KMS-11 (cell line): ENCODE data around the gene INPP5A.
"Not testable (repeated sequence)": the region's sequence is repeated elsewhere in the genome, so short reads cannot be mapped to it uniquely, and the experiment has no call there.

Experiments
- H2AFZ ChIP-seq: fragments of 200-600 bp; sonication (generic); 2 replicates; pipeline ENCODE4 v1.6.1; 2016; ENCODE audit warnings: antibody characterized with exemption, mixed run types, low read depth
- H3K27ac ChIP-seq: fragments of 200-600 bp; sonication (generic); 2 replicates; pipeline ENCODE4 v1.6.1; 2016; ENCODE audit warnings: mild to moderate bottlenecking, mixed run types
- H3K27me3 ChIP-seq: fragments of 200-600 bp; sonication (generic); 2 replicates; pipeline ENCODE4 v1.6.1; 2017; ENCODE audit warnings: mild to moderate bottlenecking, low read depth, mixed run types, moderate library complexity; ENCODE audit not compliant: insufficient read depth
- H3K36me3 ChIP-seq: fragments of 200-600 bp; sonication (generic); 2 replicates; pipeline ENCODE4 v1.6.1; 2017; ENCODE audit warnings: mild to moderate bottlenecking, mixed run types; ENCODE audit not compliant: insufficient read depth
- H3K4me1 ChIP-seq: fragments of 200-600 bp; sonication (generic); 2 replicates; pipeline ENCODE4 v1.6.1; 2016; ENCODE audit warnings: mild to moderate bottlenecking, low read depth, mixed run types; ENCODE audit not compliant: poor library complexity, severe bottlenecking
- H3K4me2 ChIP-seq: fragments of 200-600 bp; sonication (generic); 2 replicates; pipeline ENCODE4 v1.7.0; 2016; ENCODE audit warnings: mild to moderate bottlenecking, mixed run types
- H3K4me3 ChIP-seq: fragments of 200-600 bp; sonication (generic); IDR thresholded peaks from 2 replicates; pipeline ENCODE4 v1.6.1; 2017; ENCODE audit warnings: low read depth, low read length, mixed read lengths; ENCODE audit not compliant: insufficient read depth
- H3K79me2 ChIP-seq: fragments of 200-600 bp; sonication (generic); 2 replicates; pipeline ENCODE4 v1.6.1; 2016; ENCODE audit warnings: low read depth, mixed run types; ENCODE audit not compliant: insufficient read depth
- H3K9ac ChIP-seq: fragments of 200-600 bp; sonication (generic); 2 replicates; pipeline ENCODE4 v1.6.1; 2016; ENCODE audit warnings: mild to moderate bottlenecking, mixed run types
- H4K20me1 ChIP-seq: fragments of 200-600 bp; sonication (generic); 2 replicates; pipeline ENCODE4 v1.6.1; 2016; ENCODE audit warnings: mild to moderate bottlenecking, mixed run types; ENCODE audit not compliant: insufficient read depth
- TF ChIP-seq, protein P1 (sequence below): fragments of 200-600 bp; sonication (generic); conservative IDR thresholded peaks from 2 replicates; pipeline ENCODE4 v1.6.1; 2017; ENCODE audit warnings: low read depth, mild to moderate bottlenecking, antibody characterized with exemption, low read length, moderate library complexity, mixed read lengths

Gene INPP5A

DNA sequence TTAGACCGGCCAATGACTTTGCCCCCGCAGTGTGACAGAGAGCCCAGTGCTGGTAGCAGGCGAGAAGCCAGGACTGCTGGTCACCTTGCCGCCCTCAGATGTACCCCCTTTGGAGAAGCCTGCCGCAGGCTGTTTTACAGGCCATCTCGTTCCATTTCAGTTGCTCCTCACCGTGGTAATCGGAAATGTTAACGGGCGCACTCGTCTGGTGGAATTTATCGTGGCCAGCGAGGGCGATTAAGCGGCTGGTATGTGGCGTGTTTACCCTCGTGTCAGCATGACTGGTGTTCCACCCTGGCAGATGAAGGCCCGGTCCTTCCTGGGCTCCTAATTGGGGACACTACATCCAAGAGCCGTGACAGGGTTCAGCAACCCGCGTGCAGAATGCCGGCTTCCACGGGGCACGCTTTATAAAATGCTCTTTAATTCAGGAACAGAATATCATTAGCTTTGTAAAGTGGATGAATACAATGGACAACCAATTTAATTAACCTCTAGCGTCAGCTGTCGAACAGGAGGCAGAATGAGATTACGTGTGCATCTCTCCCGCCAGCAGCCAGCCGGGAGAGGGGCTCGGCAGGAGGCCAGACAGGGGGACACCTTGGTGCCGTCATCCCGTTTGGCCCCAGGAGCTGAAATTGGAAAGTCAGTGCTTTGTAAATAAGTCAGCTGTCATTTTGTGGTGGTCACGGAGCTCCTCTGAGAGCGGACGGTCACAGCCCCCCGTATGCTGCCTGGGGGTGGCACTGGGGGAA lies 140.1 kb downstream of the INPP5A start:
- Histone ChIP-seq H3K4me2 (no peak overlapping the region), H3K9ac (no peak overlapping the region), H3K4me3 (no peak overlapping the region), H3K4me1 (no peaks in the 10 kb centered on the region), H2AFZ (no peak overlapping the region), H3K27ac (no peak overlapping the region), H3K27me3 (no peaks in the 10 kb centered on the region), H3K36me3 (no peaks in the 10 kb centered on the region), H3K79me2 (no peaks in the 10 kb centered on the region), H4K20me1 (no peaks in the 10 kb centered on the region)
- TF ChIP-seq, protein P1, sequence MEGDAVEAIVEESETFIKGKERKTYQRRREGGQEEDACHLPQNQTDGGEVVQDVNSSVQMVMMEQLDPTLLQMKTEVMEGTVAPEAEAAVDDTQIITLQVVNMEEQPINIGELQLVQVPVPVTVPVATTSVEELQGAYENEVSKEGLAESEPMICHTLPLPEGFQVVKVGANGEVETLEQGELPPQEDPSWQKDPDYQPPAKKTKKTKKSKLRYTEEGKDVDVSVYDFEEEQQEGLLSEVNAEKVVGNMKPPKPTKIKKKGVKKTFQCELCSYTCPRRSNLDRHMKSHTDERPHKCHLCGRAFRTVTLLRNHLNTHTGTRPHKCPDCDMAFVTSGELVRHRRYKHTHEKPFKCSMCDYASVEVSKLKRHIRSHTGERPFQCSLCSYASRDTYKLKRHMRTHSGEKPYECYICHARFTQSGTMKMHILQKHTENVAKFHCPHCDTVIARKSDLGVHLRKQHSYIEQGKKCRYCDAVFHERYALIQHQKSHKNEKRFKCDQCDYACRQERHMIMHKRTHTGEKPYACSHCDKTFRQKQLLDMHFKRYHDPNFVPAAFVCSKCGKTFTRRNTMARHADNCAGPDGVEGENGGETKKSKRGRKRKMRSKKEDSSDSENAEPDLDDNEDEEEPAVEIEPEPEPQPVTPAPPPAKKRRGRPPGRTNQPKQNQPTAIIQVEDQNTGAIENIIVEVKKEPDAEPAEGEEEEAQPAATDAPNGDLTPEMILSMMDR, result no peak

DNA sequence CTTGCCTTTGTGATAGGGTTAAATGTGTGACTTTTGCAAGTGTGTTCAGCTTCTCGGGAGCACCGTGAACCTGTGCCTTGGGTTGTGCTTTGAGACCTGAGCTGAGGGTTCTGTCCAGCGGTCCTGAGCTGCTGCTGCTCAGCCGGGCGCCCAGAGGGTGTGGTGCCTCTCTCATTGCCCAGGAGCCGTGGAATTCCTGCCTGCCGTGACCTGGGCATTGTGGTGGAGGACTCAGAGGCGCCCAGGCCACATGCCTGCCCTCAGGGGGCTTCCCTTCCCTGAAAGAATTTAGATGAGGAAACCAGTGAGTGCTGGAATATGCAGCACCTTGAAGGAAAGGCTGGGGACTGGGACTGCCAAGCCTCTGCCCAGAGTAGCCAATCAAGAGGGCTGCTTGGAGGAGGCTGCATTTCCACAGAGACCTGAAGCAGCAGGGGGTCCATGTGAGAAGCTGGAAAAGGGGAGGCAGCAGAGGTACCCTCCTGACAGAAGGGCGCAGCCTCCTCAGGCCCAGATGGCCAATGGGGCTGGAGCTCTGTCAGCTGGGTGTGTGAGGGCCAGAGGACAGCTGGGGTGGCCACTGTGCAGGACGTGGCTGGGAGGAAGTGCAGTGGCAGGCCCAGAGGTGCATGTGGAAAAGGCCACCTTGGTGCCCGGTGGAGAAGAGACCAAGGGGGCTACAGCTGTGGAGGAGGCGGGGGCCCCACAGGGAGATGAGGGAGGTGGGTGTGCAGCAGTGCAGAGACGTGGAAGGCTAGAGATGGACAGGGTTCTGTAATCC lies 141.0 kb downstream of the INPP5A start:
- Histone ChIP-seq H3K27me3 (no peaks in the 10 kb centered on the region), H3K9ac (no peak overlapping the region), H3K79me2 (no peaks in the 10 kb centered on the region), H3K27ac (no peak overlapping the region), H4K20me1 (no peaks in the 10 kb centered on the region), H3K4me1 (no peaks in the 10 kb centered on the region), H3K4me2 (no peak overlapping the region), H3K36me3 (no peaks in the 10 kb centered on the region), H3K4me3 (no peak overlapping the region), H2AFZ (no peak overlapping the region)
- TF ChIP-seq, protein P1, result no peak

DNA sequence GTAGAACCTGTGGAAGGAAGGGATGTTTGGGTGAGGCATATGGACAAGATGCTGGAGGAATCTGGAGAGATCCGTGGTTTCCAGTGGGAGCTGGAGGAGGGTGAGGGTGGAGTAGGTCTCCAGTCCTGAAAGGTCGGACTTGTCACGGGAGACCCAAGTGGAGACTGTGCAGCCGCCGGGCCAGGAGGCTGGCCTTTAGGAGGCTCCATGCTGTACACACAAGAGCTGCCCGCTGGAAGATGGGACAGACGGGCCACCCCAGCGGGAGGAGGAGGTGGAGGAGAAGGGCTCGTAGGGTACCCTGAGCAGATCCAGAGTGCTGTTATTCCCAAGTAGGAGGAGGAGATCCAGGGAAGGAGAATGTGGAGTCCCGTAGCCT lies 141.6 kb downstream of the INPP5A start:
- Histone ChIP-seq H3K4me1 (no peaks in the 10 kb centered on the region), H3K9ac (no peak overlapping the region), H3K36me3 (no peaks in the 10 kb centered on the region), H3K4me2 (no peak overlapping the region), H3K79me2 (no peaks in the 10 kb centered on the region), H3K27me3 (no peaks in the 10 kb centered on the region), H3K4me3 (no peak overlapping the region), H3K27ac (no peak overlapping the region), H4K20me1 (no peaks in the 10 kb centered on the region), H2AFZ (no peak overlapping the region)
- TF ChIP-seq, protein P1, result no peak

DNA sequence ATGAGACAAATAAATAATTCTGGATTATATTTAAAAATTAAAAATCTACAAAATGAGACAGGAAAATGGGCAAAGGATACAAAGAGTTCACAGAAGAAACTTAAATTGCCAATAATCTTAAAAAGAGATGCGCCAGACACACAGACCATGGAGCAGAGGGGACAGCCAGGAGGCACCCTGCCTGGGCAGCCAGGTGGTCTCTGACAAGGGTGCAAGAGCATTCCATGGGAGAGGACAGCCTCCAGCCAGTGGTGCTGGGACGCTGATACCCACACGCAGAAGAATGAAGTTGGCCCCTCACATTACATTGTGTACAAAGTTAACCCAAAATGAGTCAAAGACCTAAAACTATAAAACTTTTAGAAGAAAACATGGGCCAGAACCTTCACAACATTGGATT lies 142.1 kb downstream of the INPP5A start:
- no peaks in the 10 kb centered on the region for H3K27me3 ChIP-seq
- no peak overlapping the region for H2AFZ ChIP-seq
- H3K9ac ChIP-seq, result no peak overlapping the region
- no peak overlapping the region for H3K4me2 ChIP-seq
- no peaks in the 10 kb centered on the region for H3K36me3 ChIP-seq
- no peaks in the 10 kb centered on the region for H4K20me1 ChIP-seq
- H3K27ac ChIP-seq, result no peak overlapping the region
- H3K4me3 ChIP-seq, result no peak overlapping the region
- TF ChIP-seq, protein P1, result no peak
- H3K79me2 ChIP-seq, result no peaks in the 10 kb centered on the region
- H3K4me1 ChIP-seq, result no peaks in the 10 kb centered on the region

DNA sequence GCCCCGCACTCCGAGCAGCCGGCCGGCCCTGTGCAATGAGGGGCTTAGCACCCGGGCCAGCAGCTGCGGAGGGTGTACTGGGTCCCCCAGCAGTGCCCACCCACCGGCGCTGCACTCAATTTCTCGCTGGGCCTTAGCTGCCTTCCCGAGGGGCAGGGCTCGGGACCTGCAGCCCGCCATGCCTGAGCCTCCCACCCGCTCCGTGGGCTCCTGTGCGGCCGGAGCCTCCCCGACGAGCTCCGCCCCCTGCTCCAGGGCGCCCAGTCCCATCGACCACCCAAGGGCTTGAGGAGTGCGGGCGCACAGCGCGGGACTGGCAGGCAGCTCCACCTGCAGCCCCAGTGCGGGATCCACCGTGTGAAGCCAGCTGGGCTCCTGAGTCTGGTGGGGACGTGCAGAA lies 143.2 kb downstream of the INPP5A start:
- not testable (repeated sequence) for H3K4me2 ChIP-seq, H3K4me3 ChIP-seq, H3K27ac ChIP-seq, H3K27me3 ChIP-seq, H3K79me2 ChIP-seq, H3K9ac ChIP-seq, H3K36me3 ChIP-seq, H2AFZ ChIP-seq, H3K4me1 ChIP-seq, H4K20me1 ChIP-seq
